EH (cell line): ENCODE results near the gene RNF150.
"Not testable (repeated sequence)": the region's sequence is repeated elsewhere in the genome, so short reads cannot be mapped to it uniquely, and the experiment has no call there.

Experiments
- DNase-seq: peaks from one replicate; pipeline ENCODE4 v3.0.0-alpha.2; 2015; ENCODE audit warnings: low read depth

The RNF150 gene

DNA sequence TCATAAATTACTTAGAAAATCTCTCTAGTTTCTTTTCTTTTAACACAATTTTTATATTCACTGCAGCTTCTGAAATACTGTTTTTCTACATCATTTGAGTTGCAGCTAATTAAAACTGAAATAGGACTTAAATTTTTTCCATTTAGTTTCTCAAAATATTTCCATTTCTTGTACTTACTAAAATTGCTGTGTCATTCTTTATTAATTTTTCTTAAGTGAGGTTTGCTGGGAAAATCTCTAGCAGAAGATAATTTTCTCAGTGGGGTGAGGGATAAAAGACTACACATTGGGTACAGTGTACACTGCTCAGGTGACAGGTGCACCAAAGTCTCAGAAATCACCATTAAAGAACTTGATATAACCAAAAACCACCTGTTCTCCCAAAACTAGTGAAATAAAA, 57.7 kb downstream of the RNF150 start:
- no peak for DNase-seq

DNA sequence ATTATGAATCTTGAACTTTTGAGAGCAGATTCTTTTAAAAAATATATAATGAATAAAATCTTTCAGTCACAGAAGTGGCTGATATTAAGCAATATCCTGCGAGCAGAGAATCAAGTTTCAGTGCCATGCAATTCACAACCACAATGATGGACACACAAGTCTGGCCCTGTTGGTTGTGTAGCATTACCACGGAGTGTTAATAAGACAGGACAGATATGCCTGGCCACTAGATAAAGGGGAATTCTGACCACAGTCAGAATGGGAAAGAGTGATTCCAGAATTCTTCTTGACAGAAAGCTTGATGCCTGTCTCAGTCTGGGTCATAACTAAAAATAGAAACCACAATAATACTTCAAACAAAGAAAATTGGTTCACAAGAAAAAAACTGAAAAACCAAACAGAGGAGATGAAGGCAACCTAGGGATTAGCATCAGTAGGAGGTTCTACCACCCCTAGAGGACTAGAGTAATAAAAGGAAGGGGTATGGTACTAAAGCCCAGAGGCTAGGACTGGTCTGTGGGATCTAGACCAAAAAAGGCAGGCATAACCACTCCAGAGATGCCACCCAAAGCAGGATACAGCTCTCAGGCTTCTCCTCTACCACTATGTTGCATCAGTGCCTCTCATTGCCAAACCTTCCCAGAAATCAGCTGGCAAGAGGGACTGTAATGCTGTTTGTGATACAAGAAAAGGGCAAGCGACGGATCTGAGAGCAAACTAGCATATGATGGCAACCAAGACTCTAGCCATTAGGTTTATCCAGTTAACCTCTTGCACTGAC, 59.0 kb downstream of the RNF150 start:
- DNase-seq: peak; percentile 44

DNA sequence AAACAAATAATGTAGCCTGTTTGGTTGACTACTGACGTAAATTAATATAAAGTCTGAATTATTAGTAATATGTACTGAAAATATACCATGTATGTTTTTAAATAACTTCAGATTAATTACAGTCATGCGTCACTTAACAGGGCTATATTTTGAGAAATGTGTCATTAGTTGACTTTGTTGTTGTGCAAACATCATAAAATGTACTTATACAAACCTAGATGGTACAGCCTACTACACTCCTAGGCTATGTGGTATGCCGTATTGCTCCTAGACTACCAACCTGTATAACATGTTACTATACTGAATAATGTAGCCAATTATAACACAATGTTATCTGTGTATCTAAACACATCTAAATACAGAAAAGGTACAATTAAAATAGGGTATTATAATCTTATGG, 66.6 kb downstream of the RNF150 start:
- no peak for DNase-seq

DNA sequence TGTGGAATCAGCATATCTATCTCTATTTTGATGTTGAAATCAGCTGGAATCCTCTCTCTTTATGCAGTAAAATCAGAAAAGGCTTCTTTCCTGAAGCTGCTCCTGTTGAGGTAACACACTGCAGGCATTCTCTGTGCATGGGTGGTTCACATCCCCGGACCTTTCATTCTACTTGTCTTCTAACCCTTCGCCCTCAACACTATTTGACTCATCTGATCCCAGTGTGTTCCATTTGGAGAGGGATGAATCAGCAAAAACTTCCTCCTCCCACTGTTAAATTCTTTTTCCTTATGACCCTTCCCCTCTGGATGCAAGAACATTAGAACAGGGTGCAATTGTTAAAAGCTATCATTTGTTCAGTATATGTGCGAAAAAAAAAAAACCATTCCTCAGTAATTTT, 67.4 kb downstream of the RNF150 start:
- no peak for DNase-seq

DNA sequence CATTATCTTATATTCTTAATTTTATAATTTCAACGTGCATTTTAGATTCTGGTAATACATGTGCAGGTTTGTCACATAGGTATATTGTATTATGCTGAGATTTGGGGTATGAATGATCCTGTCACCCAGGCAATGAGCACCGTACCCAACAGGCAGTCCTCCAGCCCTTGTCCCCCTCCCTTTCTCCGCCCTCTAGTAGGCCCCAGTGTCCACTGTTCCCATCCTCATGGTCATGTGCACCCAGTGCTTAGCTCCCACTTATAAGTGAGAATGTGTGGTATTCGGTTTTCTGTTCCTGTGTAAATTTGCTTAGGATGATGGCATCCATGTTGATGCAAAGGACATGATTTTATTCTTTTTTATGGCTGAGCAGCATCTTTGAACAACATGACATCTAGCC, 70.6 kb downstream of the RNF150 start:
- DNase-seq: no peak

DNA sequence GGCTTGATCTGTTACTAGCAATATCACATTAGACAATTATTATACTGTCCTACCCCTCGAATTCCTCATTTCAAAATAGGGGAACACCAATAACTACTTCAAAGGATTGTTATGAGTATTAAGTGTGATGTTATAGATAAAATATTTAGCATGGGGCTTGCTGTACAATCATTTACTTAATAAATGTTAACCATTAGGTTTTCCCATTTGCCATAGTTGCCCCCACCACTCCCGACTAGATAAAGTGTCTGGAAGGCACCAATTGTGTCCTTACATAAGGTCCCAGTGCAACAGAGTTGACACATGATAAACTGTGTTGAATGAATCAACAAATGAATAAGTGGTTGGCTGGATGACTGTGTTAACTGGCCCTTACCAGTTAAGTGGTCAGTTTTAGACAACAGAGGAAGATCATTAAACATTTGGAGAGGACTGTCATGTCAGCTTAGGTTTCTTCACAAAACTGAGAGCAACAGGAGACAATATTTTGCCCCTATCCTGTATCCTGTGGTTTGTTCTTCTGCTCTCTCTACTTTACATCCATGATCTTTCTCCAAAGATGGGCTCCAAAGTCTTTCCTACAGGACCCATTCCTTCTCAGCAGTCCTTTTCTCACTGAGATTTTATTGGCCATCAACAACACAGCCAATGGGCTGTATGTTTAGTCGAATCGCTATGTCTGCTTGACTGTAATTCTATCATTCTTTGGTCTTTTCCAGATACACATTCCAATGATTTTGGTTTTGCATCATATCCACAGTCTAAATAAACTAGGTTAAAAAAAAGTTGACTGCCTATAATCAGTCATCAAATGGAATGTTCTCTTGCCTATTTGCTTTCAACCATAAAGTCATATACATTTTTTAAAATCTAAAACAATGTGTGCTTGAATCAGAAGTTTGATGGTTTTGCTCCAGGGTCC, 74.4 kb downstream of the RNF150 start:
- peak; percentile 94 for DNase-seq

DNA sequence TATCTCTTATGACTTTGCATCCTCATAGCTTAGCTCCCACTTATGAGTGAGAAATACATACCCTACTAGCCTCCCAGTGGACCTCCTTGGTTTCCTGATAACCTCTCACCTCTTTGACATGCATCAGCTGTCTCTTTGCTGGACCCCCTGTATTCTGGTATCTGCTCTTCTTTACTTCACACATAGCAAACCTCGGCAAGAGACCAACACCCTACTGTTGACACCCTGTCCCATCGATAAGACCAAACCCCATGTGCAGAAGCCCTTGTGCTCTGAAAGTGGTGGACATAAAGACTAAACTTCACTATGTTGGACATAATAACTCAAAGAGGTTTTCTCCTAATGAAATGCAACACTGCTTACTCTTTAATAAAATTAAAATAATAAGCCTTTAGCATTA, 75.7 kb downstream of the RNF150 start:
- DNase-seq: no peak

DNA sequence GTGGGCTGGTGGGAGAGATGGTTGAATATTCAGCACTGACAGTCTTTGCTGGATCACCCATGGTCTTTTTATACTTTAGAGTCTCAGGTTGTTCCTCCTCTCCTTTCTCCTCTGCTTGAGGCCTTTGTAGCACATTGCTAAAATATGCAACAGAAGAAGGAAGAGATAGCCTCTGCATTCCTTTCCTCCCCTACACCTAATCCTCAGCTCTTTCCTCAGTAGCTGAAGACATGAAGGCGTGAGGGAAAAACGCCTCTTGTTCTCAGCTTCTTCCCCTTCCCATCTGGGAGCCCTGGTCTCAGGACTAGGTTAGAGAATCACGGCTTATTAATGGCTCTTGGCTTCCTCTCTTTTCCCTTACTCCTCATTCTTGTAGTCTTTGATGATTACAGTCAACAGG, 76.8 kb downstream of the RNF150 start:
- DNase-seq: no peak

DNA sequence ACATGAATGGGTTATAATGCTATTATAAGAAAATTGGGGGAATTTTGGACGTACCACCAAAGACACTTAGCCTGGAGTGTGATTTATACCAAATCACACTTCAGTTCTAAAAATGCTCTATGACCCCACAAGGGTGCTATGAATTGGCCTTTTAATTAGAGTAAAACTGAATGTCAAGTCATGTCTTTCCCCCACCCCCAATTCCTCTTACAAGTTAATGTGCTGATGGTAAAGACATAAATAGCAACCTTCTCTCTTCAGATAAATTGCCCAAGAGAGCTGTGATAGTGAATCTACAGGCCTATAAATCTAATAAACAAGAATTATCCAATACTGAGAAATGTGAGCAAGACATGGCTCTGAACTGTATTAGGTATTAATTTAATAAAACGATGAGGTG, 78.8 kb downstream of the RNF150 start:
- DNase-seq: no peak

DNA sequence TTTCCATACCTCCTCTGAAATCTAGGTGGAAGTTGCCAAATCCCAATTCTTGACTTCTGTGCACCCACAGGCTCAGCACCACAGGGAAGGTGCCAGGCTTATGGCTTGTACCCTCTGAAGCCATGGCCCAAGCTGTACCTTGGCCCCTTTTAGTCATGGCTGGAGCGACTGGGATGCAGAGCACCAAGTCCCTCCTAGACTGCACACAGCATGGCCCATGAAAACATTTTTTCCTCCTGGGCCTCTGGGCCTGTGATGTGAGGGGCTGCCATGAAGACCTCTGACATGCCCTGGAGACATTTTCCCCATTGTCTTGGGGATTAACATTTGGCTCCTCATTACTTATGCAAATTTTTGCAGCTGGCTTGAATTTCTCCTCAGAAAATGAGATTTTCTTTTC, 82.3 kb downstream of the RNF150 start:
- not testable (repeated sequence) for DNase-seq

DNA sequence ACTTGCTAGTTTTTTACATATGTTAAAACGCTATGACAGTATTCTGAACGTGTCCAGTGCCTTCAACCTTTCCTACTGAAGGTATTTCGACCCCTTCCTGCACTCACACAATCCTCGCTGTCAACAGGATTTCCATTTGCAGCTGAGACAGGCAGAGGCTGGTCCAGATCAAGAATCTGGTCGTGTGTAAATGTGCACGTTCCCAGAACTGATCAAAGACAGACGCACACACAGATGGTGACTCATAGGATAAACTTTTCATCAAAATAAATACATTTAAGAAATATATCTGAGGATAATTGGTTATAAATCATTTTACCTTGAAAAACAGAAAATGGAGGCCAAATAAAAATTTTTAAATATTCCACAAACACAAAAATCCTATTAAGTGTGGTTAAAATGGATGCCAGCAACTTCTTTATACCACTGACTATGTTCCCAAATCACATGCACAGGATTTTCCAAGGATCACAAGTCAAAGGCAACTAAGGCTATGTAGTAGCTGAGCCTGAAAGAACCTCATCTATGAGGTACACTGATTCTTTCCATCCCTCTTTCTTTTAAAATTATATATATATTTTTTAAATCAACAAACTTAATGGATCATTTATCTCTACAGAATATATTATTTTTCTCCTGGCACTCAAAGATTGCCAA, 85.9 kb downstream of the RNF150 start:
- DNase-seq: peak; percentile 82

DNA sequence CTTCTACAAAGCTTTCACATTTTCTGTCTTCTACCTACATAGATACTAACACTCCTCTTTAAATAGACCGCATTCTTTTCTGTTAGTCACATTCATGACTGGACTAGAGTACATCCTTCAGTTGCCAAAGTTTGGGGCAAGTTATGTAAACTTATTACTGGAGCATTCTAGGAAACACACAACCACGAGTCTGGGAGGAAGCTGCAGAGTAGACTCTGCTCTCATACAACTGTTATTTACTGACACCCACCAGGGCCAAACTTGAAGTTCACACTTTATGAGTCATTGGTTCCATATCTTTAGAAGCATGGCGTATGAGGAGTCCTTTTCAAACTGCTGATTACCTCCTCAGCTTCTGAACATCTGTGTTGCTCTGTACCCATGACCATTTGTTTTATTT, 87.0 kb downstream of the RNF150 start:
- peak; percentile 99 for DNase-seq

DNA sequence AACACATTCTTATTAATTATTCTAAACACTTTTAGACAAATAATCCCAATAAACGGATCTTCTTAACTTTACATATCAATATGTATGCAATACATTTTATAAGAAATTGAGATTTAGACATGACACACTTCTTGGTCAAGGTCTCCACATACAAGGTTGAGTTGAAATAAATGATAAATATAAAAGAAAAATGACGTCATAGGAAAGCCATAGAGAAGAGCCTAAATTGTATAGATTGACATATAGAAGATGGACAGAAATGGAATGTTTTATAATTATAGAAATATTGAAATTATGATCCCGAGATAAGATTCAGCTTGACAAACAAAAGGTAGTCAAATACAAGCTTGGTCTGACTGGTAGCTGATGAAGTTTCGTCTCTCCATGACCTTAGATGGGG, 87.4 kb downstream of the RNF150 start:
- no peak for DNase-seq

DNA sequence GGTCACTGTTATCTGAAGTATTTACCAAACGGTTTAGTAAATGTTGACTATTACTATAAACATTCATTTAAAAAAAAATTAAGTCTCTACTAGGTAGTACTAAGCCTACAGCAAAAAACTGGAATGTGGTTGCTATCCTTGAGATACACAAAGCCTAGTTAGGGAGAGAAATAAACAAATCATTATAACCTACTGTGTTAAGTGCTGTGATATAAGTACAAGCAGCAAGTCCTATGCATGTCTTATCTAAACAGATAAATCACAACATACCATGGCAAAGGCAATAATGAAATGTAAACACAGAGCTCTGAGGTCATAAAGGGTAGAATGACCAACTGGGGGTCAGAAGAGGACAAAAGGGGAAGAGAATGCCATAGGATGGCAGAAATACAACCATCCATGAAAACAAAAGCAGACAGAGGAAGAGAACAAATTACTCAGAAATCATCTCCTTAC, 92.2 kb downstream of the RNF150 start:
- peak; percentile 70 for DNase-seq

DNA sequence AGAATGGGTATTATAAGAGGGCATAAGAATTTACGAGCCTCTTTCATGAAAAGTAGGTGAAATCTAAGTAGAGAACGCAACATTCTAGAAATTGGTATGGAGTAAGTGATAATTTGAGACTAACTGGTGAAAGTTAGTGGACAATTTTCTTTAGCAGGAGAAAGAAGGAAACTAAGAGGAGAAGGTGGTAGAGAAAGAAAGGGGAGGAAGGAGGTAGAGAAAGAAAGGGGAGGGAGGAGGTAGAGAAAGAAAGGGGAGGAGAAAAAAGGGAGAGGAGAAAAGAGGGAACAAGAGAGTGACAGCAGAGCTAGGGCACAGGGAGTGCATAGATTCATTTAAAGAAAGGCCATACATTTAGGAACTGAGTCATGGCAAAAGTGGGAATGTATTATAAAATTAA, 94.1 kb downstream of the RNF150 start:
- DNase-seq: no peak

DNA sequence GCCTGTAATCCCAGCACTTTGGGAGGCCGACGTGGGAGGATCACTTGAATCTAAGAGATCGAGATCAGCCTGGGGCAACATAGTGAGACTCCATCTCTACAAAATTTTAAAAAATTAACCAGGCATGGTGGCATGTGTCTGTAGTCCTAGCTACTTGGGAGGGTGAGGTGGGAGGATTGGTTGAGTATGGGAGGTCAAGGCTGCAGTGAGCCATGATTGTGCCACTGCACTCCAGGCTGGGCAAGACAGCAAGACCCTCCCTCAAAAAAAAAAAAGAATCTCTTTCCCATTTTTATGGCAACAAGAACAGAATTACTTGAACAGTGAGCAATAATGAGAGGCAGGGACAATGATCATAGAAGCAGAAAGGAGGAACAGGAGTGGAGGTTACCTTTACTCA, 94.8 kb downstream of the RNF150 start:
- no peak for DNase-seq

DNA sequence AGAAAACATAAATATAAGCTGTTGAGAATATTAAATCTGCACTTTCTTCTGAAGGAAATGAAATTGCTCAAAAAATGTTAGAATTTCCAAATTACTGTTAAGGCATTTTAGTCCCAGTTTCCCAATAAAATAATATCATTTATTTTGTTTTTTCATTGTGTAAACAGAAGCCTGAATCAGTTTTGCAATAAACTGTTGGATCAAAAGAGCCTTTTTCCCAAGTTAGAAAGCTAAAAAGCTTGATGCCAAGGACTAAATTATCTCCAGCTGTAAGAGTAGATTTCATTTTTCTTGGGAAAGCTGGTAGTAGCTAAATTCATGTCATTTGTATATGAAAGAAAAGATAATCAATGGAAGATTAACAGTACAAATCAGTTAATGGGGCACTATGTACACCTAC, 95.8 kb downstream of the RNF150 start:
- DNase-seq: peak; percentile 16

DNA sequence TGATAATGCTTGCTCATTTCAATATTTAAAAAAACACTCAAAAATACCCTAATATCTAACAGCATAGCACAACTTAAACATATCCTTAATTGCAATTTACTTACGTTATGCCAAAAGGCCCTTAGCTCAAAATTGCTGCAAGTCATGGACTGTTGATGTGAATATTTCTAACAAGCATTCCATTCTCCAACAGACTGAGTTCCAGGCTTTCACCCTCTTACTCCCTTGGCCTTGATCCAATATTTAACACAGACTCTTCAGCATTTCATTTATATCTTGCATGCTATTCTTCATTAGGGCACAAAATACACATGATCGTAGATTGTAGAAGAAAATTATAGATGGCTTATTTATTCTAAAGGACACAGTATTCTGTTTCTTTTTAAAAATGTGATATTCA, 96.5 kb downstream of the RNF150 start:
- peak; percentile 83 for DNase-seq

DNA sequence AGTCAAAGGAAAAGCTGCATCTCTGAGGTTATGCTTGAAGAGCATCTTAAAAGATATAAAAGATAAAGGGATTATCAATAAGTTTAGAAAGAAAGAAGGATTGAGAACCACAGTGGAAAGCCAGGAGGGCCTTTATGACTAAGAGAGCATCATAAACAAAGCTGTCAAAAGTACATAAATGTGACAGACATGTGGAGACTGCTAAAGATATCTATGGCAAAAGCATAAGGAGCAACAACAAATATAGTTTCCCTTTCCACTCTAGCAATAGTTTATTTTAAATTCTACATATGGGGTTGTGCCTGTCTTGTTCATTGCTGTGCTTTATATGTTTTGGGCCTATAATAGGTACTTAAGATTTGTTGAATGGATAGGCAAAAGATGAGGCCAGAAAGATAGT, 97.3 kb downstream of the RNF150 start:
- DNase-seq: no peak

DNA sequence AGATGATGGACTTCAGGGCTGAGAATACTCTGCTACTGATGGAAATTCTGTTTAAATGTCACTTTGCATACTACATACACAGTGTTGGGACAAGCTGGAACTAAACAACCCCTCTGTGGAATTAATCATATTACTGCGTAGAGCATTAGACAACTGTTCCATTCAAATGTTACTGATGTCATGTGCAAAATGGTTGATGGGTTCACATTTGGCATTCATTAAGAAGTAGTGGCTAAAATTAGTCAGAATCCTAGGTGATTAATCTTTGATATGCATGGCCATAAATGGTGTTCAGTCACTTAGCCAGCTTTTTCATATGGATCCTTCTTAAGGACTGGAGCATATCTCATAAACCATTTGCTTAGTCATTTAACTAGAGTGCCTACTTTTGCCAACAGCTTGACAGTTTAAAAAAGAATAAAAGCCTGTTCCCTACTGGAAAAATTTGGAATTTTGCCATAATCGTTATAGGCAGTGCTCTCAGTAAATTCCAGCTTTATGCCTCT, 105.2 kb downstream of the RNF150 start:
- DNase-seq: peak; percentile 98

DNA sequence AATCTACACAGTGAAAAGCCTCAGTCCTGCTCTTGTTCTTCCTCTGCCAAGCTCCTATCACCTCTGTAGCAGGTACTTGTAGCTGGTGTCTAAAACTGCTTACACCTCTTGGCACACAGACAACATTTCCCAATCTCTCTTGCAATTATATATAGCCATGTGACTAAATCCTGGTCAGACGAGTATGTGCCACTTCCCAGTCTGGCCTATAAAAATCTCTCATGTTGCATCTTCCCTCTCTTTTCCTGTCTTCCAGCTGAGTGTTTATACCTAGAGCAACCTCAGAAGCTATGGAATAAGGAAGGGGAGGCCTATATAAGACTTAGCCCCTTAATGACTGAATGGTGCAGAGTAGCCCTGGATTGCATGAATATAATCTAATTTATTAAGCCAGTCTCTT, 105.8 kb downstream of the RNF150 start:
- peak; percentile 79 for DNase-seq

DNA sequence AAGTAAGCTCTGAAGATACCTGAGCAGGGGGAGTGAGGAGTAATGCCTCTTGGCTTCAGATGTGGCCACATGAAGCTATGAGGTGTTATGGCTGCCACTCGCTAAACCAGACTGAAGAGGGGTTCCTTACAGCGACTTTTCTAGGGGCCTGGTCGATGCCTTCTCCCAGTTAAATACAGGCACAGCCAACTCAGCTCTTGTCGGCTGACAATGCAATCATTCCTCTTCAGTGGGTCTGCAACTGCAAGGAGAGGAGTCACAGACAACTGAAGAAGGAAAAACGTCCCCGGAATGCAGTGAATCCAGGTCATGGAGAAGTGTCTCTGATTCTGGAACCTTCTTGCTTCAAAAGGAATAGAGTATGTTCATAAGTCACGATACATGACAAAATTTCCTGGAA, 106.4 kb downstream of the RNF150 start:
- DNase-seq: peak; percentile 30

DNA sequence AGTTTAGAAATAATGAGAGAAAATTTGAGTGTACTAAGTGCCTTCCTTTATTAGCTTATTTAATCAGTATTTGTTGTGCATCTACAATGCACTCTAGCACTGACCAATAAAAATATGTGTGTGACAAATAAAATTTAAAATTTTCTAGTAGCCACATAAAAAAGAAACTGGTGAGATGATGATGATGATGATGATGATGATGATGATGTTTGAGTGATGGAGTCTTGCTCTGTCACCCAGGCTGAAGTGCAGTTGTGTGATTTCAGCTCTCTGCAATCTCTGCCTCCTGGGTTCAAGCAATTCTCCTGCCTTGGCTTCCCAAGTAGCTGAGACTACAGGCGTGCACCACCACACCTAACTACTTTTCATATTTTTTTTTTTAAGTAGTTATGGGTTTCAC, 110.2 kb downstream of the RNF150 start:
- no peak for DNase-seq
